DND-41 (cell line): ENCODE measurements around the gene TTC13.
A peak's percentile ranks its signal among the peaks of the same experiment; 100 is the strongest.

Experiments
- CTCF ChIP-seq: IDR thresholded peaks from 2 replicates; pipeline ENCODE4 v1.5.1; 2012; ENCODE audit warnings: borderline replicate concordance, low read length, moderate library complexity, mild to moderate bottlenecking; ENCODE audit not compliant: poor library complexity, severe bottlenecking; ENCODE audit errors: extremely low read depth
- EZH2 ChIP-seq: IDR thresholded peaks from 3 replicates; pipeline ENCODE4 v1.6.1; 2012; ENCODE audit warnings: borderline replicate concordance, low read depth, mild to moderate bottlenecking, moderate library complexity, low read length, inconsistent platforms; ENCODE audit not compliant: severe bottlenecking

- TF ChIP-seq CTCF: no peak
- peak; percentile 75 for TF ChIP-seq EZH2
Measured at GRCh38 chr1:230868736-230869385, 109.8 kb downstream of the TTC13 start.
